HG02759 (cell line): ENCODE measurements around the gene GOPC.
"Not testable (repeated sequence)": the region's sequence is repeated elsewhere in the genome, so short reads cannot be mapped to it uniquely, and the experiment has no call there.

Experiments used
- ATAC-seq: cut with Tn5 transposase; IDR thresholded peaks from one replicate; pipeline ENCODE4 v1.9.1; 2021; ENCODE audit warnings: mild to moderate bottlenecking, moderate library complexity; ENCODE audit not compliant: unreplicated experiment

Gene GOPC

GRCh38 chr6:117602151-117602898 is at the start of gene GOPC:
Gene GOPC, minus strand, starts transcription at chr6:117602511. Its CDS starts 223 bp downstream, at chr6:117602288.
- ATAC-seq = peak; percentile 90

- ATAC-seq = not testable (repeated sequence)
Observed at GRCh38 chr6:117651984-117652383, 49.7 kb upstream of the GOPC start.

DNA sequence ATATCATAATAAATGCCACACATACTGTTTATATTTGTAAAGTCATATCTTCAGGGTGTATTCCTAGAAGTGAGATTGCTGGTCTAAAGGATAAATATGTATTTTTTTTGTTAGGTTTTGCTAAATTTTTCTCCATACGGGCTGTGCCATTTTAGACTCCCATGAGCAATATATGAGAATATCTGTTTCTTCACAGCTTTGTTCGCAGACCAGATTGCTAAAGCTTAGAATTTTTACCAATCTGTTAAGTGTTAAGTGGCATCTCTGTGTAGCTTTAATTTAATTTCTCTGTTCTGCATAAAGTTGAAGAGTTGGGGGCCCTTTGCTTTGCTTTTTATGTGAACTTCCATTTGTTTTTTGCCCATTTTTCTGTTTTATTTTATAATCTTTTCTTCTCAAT is 40.7 kb upstream of the GOPC start:
- ATAC-seq = no peak

- ATAC-seq = no peak
Observed at GRCh38 chr6:117637770-117638169, 35.5 kb upstream of the GOPC start.

- ATAC-seq = no peak
Observed at GRCh38 chr6:117629119-117629660, 26.9 kb upstream of the GOPC start.

DNA sequence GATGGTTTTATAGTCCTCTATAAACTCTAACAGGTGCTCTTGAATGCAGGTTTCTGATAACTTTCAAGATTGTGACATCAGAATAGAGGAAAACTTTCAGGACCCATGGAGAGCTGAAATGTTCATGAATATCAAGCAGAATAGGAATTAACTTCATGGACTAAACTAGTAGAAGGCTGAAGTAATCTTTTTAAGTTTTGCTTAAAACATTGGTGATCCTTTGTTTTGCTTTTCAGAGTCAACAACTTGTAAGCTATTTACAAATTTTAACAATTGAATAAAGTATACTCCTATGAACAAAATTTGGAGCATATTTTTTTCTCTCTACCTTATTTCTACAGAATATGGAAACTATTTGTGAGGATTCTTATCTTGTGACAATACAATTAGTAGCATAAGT is 25.2 kb upstream of the GOPC start:
- ATAC-seq = no peak

GRCh38 chr6:117624869-117625481 is 22.7 kb upstream of the GOPC start:
- ATAC-seq = no peak

GRCh38 chr6:117619178-117619577 is 16.9 kb upstream of the GOPC start:
- ATAC-seq = no peak

- no peak for ATAC-seq
Observed at GRCh38 chr6:117617210-117618035, 15.1 kb upstream of the GOPC start.

GRCh38 chr6:117616391-117617209 is 14.3 kb upstream of the GOPC start:
- ATAC-seq = no peak

DNA sequence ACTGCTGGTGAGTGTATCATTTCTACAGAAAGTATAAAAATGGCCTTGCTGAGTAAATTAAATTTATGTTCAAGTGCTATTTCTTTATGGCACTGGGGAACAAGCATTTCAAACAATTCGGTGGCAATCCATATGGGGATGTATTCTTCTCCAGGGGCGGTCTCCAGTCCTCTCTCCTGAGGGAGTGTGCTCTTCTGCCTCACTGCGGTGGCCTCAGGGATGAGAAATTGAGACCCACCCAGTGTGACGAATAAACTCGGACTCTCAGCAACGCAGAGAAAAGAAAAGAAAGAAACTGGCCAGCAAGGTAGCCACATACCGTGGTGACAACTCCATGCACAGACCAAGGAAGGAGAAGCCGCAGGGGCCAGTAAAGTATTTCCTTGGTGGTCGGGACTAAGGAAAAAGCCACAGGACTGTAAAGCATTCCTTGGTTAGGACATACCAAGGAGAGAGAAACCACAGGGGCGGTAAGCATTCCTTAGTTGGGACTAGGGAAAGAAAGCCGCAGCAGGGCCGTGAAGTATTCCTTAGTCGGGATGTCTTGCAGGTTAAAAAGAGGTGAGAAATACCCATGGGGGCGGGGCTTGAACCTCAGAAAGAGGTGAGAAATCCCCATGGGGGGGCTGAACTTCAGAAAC is 13.6 kb upstream of the GOPC start:
- no peak for ATAC-seq

DNA sequence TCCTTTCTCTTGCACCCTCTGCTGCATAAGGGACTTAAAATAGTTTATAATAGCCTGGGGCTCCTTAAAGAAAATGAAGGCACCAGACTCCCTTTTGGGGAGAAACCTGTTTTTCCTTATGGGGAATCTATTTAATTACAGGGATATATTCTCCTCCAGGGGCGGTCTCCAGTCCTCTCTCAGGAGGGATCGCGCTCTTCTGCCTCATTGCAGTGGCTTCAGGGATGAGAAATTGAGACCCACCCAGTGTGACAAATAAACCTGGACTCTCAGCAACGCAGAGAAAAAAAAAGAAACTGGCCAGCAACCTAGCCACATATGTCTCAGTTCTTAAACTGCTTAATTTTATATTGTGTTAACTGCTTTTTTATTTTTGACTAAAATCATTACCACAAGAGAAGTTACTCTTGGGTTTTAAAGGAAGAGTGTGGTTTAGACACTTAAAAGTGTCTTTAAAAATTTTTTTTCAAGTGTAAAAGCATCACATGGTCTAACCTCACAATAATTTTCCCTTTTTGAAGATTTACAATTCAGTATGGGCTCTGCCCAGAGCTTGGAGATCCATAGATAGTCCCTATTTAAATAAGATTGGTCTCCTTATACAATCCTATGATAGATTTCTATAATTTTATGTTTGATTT is 11.7 kb upstream of the GOPC start:
- no peak for ATAC-seq

GRCh38 chr6:117607511-117607910 is 5.2 kb upstream of the GOPC start:
- no peak for ATAC-seq

- ATAC-seq = peak; percentile 38
Observed at GRCh38 chr6:117605169-117605826, 3.0 kb upstream of the GOPC start.

- no peak for ATAC-seq
Observed at GRCh38 chr6:117603821-117604220, 1.5 kb upstream of the GOPC start.

GRCh38 chr6:117602899-117603588 is 733 bp upstream of the GOPC start:
- no peak for ATAC-seq

GRCh38 chr6:117601811-117602150 is 530 bp downstream of the GOPC start:
- peak; percentile 23 for ATAC-seq

DNA sequence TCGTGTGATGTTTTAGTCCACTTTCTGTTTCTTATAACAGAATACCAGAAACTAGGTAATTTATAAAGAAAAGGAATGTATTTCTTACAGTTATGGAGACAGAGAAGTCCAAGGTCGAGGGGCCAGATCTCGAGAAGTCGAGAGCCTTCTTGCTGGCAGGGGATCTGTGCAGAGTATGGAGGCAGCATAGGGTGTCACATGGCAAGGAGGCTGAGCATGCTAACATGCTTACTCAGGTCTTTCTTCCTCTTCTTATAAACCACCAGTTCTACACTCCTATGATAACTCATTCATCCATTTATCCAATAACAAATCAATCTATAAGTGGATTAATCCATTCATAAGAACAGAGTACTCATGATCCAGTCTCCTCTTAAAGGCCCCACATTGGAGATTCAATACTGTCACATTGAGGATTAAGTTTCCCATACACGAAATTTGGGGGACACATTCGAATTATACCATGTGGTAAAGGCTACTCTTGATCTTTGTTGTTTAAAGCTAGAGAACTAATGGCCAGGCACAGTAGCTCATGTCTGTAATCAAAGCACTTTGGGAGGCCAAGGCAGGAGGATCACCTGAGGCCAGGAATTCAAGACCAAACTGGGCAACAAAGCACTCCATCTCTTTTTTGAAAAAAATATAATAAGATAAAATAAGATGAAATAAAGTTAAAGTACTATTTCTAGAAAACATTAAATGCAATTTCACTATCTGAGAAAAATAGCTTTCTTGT is 2.1 kb downstream of the GOPC start:
- ATAC-seq = no peak
